ENCODE measurements around the gene CAMK4.

DNA sequence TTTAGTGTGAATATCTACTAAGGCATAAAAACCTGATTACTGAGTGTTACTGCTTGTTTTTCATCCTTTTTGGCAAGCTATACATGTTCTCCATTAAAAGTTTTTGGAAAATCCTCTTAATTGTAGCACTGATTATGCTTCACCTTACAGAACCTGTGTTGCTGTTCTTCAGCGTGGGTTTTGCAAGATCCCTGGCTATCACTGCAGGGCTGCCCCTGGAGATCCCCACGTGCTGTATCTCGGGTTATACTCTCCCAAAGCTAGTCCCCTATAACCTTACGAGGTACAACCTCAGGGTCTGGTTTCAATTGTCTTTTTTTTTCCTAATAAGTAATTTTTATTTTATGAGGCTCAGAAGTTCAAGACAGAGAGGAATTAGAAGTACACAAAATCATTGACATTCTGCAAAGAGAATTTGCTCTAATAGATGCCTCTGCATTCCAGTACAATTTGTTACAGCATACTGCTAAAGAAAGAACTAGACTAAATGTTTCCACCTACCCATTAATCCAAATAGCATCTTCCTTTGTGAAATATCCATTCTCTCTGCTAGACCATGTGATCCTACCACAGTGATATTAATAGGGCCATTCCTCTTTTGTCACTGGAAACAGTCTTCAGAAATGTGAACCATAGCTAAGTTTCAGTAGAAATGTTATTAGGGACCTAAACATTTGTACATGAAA, 25.8 kb upstream of the CAMK4 start:
- TF ChIP-seq KAT7 (CRISPR knock-in tag; IDR thresholded peaks at IDR 0.05; ENCODE audit: borderline replicate concordance) (no peak), RCOR1 (IDR thresholded peaks at IDR 0.05; ENCODE audit: borderline replicate concordance in 1 of 2, low read depth in 2 of 2, low read length in 2 of 2) (no peak), SRF (CRISPR knock-in tag; IDR thresholded peaks at IDR 0.05) (no peak), KDM1A (IDR thresholded peaks at IDR 0.05) (no peak)
